ENCODE data around the gene CD44.

Gene CD44

DNA sequence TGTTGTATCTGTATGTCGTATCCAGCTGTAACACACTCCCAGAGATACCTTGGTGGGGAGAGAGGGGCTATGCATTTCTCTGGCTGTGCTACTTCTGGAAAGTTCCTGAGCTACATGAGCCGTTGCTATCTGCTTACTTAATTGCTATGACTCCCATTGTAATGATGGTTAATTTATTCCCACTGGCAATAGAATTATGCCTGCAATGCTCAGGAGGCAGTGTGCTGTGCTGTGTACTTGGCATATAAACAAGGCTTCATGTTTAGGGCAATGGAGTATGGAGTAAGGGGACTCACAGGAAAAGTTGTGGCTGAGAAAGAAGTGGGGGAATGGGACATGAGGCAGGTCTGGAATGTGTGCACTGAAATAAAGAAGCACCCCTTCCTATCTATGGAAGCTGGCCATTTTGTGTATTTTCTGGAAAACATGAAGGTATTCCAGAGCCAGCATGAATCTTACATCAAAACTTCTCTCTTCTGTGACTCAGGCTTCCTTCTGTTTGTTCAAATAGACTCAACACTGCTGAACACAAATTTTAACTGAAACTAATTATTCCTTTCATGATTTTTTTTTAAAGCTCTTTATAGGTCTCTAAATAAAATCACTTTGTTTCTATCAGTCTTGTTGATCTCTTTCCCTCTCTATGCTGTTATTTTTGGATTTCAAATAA lies 40.6 kb downstream of the CD44 start:
- DNase-seq, result no peak

DNA sequence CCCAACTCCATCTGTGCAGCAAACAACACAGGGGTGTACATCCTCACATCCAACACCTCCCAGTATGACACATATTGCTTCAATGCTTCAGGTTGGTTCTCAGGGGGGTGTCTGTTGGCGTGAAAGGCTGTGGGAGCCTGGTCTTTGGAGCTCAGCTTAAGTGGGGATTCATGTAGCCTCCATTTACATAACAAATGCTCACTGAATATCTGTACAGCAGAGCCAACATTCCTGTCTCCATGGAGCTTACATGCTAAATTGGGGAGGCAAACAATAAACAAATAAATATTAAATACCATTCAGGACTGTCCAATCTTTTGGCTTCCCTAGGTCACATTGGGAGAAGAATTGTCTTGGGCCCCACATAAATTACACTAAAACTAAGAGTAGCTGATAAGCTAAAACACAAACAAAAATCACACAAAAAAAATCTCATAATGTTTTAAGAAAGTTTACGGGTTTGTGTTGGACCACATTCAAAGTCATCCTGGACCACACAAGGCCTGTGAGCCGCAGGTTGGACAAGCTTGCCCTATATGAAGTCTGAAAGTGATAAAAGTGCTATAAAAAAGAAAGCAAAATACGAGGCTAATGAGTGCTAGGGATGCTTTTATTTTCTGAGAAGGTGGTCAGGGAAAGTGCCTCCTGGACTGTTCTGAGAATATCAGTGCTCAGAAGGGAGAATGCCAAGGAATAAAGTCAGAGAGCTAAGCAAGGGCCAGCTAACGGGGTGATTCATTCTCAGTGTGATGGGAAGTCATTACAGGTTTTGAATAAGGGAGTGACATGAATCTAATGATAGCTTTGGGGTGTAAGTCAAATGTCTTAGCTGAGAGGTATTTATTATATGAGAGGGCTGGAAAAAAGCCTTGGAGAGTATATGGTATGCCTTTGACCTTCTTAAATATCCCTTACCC lies 41.6 kb downstream of the CD44 start:
- no peak for DNase-seq

DNA sequence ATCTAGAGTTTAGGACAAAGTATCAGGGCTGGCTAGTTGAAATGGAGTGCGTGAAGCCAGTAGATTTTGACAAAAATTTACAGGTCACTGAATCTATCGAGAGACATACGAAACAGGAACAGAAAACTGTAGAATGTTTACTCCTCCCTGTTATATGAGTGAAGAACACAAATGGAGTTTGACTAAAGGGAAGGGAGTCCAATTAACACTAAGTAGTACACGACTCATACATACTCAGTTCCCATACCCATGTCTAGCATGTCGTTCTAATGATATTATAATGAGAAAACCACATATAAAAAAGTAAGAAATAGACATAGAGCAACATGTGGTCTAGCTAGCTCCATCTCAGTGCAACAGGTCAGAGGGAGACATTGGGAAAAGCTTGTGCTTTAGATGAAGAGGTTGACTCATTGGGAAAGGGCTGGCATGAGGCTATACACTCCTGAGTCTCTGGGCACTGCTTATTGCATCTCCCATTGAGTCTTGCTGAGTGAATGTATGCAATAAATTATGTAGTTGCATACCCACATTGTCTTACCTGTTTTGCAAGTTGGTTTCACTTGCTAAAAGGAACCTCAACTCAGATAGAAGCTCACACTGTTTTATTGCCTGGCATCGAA lies 43.5 kb downstream of the CD44 start:
- no peak for DNase-seq

DNA sequence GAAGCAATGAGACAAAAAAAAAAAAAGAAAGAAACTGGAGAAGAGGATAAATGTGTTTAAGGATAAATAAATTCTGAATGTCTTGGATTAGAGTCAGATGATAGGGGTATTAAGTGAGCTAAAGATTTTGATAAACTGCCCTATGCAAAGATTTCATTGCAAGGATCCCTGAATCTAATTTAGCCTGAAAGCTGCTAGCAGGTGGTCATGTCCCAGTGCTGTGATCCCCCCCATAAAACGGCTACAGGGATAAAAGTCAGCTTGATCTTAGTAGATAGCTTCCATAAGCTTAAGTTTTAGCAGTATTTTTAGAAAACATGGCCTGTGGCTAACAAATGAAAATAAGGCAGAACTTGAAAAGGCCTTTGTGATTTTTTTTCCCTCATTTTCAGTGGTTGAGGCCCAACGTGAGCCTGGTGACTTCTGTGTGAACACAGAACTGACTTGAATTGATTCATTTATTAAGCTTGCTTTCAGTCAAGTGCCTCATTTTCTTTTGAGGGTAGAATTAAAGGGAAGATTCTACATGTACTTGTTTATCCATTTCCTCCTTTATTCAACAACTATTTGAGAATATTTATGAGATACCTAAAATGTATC lies 44.5 kb downstream of the CD44 start:
- DNase-seq, result no peak

DNA sequence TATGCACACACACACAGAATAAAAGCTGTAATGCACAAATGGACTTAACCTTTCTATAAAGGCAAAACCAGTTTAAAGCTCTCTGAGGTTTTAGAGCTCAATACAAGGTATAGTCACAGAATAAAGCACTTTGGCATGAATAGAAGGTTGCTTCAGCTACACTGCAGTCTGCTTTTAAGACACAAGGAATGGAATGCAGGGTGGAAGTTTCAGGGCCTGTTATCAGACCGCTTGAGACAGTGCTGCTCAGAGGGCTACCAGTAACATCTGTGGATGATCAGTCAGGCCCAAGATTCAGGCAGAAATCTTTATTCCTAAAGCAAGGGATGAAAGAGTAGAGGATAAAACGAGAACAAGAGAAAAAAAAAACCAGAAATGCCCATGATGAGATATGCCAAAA lies 46.7 kb downstream of the CD44 start:
- DNase-seq, result no peak

DNA sequence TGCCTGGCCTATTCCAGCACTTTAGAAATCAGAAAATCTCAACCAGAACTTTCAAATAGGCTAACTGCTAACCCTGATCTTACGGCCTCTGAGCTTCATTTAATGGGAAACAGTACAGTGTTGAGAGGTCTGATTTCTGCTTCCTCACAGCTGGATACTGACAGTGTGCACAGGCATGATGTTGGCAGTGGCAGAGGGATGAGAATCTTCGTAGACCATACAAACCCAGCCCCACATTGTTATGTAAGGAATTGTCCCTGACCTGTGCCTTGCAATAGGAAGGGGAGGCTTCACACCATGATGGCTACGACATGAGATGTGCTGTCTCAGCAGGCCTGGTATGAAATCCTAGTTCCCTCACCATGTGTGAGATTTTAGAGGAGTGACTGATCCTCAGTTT lies 49.0 kb downstream of the CD44 start:
- DNase-seq, result no peak

DNA sequence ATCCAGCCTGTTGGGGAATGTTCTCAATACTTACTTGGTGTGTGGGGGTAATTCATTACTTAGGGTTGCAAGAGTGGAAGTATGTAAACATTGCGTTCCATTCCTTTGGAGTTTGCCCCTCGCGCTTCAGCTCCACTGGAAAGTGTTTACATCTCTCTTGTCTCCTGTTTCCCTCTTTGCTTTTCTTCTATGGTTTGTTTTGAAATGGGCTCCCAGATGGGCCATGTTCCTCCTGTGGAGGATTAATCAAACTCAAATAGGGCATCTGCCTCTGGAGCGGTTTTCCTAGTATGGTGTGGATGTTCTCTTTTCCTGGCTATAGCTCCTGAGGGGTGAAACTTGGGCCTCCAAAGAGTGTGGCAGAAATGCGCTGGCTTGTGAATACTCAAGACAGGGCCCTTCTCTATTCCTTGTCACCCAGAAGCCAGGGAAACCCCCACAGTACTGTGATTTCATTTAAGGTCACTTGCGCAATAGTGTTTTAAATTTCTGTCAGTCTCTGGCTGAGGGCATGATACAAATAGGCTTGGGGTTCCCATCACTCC lies 51.9 kb downstream of the CD44 start:
- no peak for DNase-seq

DNA sequence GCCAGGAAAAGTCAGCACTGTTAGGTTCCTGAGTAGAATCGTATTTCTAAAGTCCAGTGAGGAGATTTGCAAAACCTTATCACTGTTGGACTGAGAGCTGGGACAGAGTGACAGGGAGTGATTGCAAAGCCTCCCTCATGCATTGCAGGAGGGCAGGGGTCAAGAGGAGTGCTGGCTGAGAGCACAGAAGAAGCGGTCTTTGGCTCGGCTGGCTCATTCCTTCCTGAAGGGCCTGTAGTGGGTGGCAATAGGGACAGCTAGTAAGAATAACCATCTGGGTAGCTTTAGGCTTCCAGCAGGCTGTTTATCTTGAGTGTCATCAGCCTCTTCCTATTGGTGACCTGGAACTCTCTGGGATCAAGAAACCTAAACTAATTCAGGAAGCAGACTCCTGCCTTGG lies 53.4 kb downstream of the CD44 start:
- DNase-seq, result no peak

DNA sequence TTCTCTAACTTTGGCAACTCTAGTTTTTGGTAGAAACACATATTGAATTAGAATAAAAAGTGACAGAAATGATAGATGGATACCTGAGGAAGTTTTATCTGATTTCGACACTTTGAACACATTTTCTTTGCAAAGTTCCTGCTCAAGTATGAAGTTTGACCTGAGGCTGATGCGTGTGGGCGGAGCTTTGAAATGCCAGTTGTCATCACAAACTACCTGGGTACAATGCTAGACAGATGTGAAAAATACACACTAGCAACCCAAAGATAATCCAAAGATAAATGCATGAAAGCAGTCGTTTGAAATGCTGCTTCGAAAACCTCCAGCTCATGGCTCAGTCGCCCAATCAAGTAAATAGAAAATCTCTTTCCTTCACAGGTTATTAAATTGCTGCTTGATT lies 54.8 kb downstream of the CD44 start:
- DNase-seq, result no peak

DNA sequence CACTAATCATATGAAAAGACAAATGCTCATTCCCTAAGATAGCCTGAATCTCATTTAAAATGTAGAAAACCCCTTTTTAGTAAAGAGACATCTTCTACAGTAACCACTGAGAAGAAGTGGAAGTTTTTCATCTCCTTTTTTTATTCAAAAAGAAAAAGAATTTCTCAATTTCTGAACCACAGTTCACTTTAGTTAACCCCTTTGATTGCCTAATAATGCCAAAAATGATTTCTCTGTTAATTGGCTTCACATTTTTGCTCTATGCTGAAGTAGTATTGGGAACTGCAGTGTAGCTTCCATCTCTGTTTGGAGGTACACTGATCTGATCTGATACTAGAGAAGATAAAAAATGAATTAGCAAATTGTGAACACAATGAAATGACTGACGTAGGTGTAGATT lies 58.3 kb downstream of the CD44 start:
- no peak for DNase-seq

DNA sequence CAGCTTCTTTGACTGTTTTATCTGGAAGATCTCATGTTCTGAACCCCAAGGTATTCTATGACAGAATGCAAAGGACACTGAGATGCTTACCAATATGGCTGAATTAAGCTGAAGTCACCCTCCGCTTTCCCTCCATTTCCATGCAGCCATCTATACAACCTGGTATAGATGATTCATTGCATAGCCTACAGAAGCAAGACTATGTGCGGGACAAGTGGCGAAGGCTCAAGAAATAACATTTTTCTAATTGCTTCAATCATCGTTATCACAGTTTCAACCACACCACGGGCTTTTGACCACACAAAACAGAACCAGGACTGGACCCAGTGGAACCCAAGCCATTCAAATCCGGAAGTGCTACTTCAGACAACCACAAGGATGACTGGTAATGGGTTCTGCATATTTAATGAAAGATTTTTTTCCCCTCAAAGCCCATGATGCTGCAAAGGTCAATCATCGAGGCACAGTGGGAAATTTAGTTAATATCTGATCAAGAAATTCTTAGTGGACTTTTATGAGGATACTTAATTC lies 61.9 kb downstream of the CD44 start:
- no peak for DNase-seq

DNA sequence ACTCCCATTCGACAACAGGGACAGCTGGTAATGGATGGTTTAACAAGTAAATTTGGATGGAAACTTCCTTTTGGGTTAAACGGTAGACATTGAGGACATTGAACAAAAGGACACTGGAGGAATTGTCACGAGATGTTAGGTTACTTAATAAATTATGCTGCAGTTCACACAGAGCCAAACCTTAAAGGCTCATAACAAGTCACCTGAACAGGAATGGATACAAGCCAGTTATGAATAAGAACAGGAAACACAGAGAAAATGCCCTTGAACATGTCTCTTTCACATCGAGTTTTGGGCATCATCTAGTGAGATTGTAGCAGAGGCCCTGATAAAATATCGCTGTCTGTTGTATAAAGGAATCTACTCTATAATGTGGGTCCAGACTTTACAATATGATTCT lies 65.6 kb downstream of the CD44 start:
- no peak for DNase-seq

DNA sequence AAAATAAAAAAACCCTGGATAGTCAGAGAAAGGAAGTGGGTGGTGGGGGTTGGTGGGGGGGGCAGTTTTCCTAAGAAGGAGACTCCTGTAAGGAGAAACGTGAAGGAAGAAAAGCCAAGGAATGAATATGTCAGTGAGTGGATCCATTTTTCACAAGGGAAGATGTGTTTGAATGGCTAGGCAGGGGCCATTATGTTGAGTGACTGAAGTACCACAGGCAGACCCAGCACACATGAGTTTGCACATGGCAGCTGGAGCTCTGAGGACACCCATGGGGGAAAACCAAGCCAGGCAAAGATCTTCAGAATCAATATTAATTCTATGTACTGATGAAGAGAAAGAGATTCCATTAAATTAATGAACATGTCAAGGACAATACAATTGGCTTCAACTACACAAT lies 67.6 kb downstream of the CD44 start:
- no peak for DNase-seq

DNA sequence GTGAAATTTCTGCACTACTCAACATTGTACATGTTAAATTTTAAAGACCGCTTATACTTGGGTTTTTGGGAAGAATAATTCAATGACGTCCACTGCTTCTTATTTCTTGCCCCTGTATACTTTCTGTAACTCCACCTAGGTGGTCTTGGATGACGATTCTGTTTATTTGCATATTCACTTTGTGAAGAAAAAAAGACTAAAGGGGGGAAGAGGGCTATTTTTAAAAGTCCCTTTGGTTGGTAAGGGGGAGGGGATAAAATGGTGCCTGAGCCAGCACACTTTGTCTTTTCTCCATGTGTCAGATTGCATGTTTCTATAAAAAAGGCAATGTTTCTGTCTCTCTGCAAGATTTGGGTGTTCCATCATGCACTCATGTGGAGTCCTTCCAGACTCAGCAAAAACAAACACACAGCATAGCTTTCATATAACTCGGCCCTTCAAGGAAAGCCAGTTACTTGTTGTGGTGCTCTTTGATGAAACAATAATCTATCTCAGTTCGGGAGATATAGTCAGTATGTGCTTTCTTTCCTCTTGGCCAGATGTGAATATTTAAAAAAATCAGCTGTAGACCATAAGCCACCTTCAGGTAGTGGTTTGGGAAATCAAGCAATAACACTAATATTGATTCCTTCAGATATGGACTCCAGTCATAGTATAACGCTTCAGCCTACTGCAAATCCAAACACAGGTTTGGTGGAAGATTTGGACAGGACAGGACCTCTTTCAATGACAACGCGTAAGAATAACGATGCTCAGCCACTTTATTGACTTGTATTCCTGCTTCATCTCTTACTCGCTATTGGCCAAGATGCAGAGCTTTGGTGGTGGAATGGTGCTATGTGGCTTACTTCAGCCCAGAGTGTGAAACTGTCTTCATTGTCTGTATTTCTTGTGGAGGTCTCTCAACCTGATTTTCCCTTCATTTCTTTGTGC lies 68.8 kb downstream of the CD44 start:
- DNase-seq, result no peak

DNA sequence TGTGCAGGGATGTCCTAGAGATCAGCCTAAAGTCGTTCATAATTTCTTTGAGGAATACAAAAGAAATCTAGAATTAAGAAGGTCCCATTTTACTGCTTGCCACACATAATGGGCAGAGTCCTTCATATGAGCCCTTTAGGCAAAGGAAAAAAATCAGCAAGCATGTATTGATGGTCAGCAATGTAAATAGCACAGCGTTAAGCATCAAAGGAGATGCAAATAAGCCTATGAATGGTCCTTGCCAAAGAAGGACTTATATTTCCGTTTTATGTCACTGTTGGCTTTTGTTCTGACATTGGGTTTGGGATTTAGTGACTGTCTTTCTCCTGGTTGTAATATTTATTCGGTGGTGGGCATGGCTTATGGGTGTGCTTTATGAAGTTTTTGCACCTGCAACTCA lies 69.8 kb downstream of the CD44 start:
- no peak for DNase-seq

DNA sequence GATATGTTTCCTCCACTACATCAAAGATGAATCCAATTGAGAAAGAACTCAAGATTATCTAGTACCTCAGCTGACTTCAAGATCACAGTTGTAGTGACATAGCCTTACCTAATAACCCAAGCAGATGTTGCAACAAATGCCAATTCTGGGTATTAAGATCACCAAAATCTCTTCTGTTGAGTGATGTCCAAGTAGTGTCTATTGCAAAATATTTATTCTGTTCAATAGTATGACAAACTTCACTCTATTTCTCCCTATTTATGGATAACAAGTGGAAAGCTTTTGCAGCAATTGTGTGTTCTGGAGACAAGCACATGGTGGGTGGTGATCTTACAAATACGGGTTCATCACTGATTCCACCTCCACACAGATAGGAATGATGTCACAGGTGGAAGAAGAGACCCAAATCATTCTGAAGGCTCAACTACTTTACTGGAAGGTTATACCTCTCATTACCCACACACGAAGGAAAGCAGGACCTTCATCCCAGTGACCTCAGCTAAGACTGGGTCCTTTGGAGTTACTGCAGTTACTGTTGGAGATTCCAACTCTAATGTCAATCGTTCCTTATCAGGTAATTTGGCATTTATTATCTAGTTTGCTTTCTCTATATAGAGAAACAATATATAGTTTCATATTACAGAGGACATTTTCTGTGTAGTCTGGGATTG lies 72.0 kb downstream of the CD44 start:
- no peak for DNase-seq

DNA sequence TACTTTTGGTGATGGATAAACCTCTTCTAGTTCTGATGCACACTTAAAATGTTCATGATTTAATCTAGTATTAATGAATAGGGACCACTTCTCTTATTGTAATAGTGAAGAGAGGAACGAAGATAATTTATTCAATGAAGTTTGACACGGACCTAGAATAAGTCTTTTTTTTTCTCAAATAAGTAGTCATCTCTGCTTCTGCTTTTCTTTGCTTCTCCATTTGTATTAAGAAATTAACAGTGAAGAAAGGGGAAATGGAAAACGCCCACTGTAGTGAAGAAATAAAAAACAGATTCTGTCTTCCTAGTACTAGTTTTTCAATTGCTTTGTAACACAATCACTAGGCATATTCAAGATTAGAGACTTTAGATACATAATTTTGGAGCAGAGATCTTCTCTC lies 73.0 kb downstream of the CD44 start:
- DNase-seq, result no peak

DNA sequence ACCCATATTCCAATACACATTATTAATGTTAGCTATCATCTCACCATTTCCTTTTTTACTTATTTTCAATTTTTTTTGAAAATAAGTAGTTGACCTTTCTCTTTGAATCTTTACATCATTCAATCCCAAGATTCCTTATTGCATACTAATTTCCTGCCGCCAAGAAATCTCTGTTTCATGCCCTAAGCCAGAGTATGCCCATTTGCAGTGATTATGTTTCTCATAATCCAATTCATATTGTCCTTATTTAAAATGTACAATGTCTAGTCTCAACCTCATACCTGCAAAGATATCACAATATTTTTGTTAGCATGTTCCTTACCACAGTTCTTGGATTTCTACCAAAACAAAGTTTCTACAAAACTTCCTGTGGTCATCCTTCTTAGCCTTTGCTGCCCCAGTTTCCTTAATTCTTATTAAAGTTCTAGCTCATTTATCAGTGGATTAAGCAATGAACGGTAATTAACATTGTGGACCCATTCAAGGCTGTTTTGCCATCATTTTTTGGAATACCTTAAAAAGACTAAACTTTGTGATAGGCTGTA lies 75.3 kb downstream of the CD44 start:
- DNase-seq, result no peak

DNA sequence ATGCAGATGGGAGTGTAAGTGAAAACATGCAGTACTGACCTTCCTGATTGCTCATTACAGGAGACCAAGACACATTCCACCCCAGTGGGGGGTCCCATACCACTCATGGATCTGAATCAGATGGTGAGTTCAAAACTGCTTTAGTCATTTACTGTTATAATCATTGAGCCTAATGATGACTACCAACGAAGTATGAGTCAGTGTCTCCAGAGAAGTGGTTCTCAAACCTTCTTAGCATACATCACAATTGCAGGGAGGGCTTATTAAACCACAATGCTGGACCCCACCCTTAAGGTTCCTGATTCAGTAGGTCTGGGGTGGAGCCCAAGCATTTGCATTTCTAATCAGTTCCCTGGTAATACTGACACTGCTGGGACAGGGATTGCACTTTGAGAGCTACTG lies 75.8 kb downstream of the CD44 start:
- no peak for DNase-seq

DNA sequence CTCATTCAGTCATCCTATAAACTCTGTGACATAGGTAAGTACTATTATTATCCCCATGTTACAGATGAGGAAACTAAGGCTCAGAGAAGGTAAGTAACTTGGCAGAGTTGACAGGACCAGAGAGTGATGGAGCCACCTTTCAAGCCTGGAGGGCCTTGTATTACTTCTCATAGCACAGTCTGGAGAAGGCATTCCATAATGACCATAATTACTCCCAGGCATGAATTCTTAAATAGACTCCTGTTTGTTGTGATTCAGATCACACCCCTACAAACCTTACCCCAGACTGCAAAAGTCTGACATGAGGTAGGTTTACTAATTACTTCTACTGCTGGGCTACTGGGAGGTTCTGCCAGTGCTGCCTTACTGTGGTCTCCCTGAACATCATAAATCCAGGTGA lies 77.0 kb downstream of the CD44 start:
- DNase-seq, result no peak
